ENCODE measurements around the gene TMEM256. TPM values are rescaled to one million over a fixed set of nuclear protein-coding genes. Genes with fewer than 3 reads are reported as not detected.

TMEM256 gene
- total RNA-seq, 1 donor from 2014 or later = 78.3 TPM

- no peaks in the 10 kb centered on the region for H3K36me3 Mint-ChIP-seq
- no peaks in the 10 kb centered on the region for H3K9me3 Mint-ChIP-seq
- H3K27ac Mint-ChIP-seq = peak overlapping the region; percentile 71
- peak; percentile 79 for TF ChIP-seq CTCF (IDR thresholded peaks at IDR 0.05; ENCODE audit: unreplicated experiment)
- H3K27me3 Mint-ChIP-seq (ENCODE audit: low read depth) = no peaks in the 10 kb centered on the region
- H3K4me3 Mint-ChIP-seq = no peak overlapping the region
- peaks cover 36% of the 10 kb centered on the region for H3K4me1 Mint-ChIP-seq
- DNase-seq (ENCODE audit: low spot score in 2 of 2, unreplicated experiment in 2 of 2) = peak; percentile 70 to 82
Measured at GRCh38 chr17:7356072-7356549, 47.8 kb downstream of the TMEM256 start.

- Mint-ChIP-seq H3K27me3 (ENCODE audit: low read depth) (no peaks in the 10 kb centered on the region), H3K4me3 (no peak overlapping the region), H3K9me3 (no peaks in the 10 kb centered on the region), H3K4me1 (peaks cover 36% of the 10 kb centered on the region), H3K27ac (no peak overlapping the region), H3K36me3 (no peaks in the 10 kb centered on the region)
- DNase-seq (ENCODE audit: low spot score in 2 of 2, unreplicated experiment in 2 of 2) = no peak
- TF ChIP-seq CTCF (IDR thresholded peaks at IDR 0.05; ENCODE audit: unreplicated experiment) = no peak
Measured at GRCh38 chr17:7355573-7355972, 48.3 kb downstream of the TMEM256 start.

- no peak for TF ChIP-seq CTCF (IDR thresholded peaks at IDR 0.05; ENCODE audit: unreplicated experiment)
- Mint-ChIP-seq H3K4me1 (peaks cover 36% of the 10 kb centered on the region), H3K27me3 (ENCODE audit: low read depth) (no peaks in the 10 kb centered on the region), H3K36me3 (no peaks in the 10 kb centered on the region), H3K27ac (peak within 1 kb of the TSS; percentile 93), H3K9me3 (no peaks in the 10 kb centered on the region), H3K4me3 (peak within 1 kb of the TSS; percentile 30)
- no peak for DNase-seq (ENCODE audit: low spot score in 2 of 2, unreplicated experiment in 2 of 2)
Measured at GRCh38 chr17:7355053-7355452, 48.8 kb downstream of the TMEM256 start, which contains the start of gene TMEM95. TMEM95 (plus strand) TSS chr17:7355156; CDS start chr17:7355205, 49 bp downstream.

GRCh38 chr17:7354262-7354843, 49.5 kb downstream of the TMEM256 start:
- H3K4me3 Mint-ChIP-seq = peak overlapping the region; percentile 30

More at GRCh38 chr17:7354262-7354843, 49.5 kb downstream of the TMEM256 start:
- H3K36me3 Mint-ChIP-seq = no peaks in the 10 kb centered on the region
- no peak for TF ChIP-seq CTCF (IDR thresholded peaks at IDR 0.05; ENCODE audit: unreplicated experiment)
- no peaks in the 10 kb centered on the region for H3K9me3 Mint-ChIP-seq
- DNase-seq (ENCODE audit: low spot score in 2 of 2, unreplicated experiment in 2 of 2) = no peak
- H3K27me3 Mint-ChIP-seq (ENCODE audit: low read depth) = no peaks in the 10 kb centered on the region
- H3K27ac Mint-ChIP-seq = peak overlapping the region; percentile 93
- peaks cover 43% of the 10 kb centered on the region for H3K4me1 Mint-ChIP-seq

Other genes with a start within 250 kb of the TMEM256 start
- gene ASGR1, start 224.7 kb downstream of the TMEM256 start, total RNA-seq = 15.9 to 19.7 TPM (median 16.5 TPM) in 3 replicates
- 59.9 to 62.4 TPM (median 60.2 TPM) in 3 replicates for gene DLG4, start 184.3 kb downstream of the TMEM256 start, total RNA-seq
- gene ACADVL, start 184.2 kb downstream of the TMEM256 start, total RNA-seq = 385 to 424 TPM (median 410 TPM) in 3 replicates
- gene DVL2, start 169.6 kb downstream of the TMEM256 start, total RNA-seq = 87.3 to 96.1 TPM (median 94.0 TPM) in 3 replicates
- 55.4 to 57.1 TPM (median 55.6 TPM) in 3 replicates for gene PHF23, start 164.6 kb downstream of the TMEM256 start, total RNA-seq
- gene GABARAP, start 161.6 kb downstream of the TMEM256 start, total RNA-seq = 424 to 451 TPM (median 429 TPM) in 3 replicates
- gene CTDNEP1, start 152.4 kb downstream of the TMEM256 start, total RNA-seq = 122 to 132 TPM (median 130 TPM) in 3 replicates
- 37.9 to 42.8 TPM (median 42.1 TPM) in 3 replicates for gene ELP5, start 151.9 kb downstream of the TMEM256 start, total RNA-seq
- gene CLDN7, start 141.6 kb downstream of the TMEM256 start, total RNA-seq = 79.2 to 86.1 TPM (median 79.9 TPM) in 3 replicates
- 1.6 to 1.8 TPM (median 1.6 TPM) in 3 replicates for gene SLC2A4, start 122.4 kb downstream of the TMEM256 start, total RNA-seq
- 1.9 to 3.3 TPM (median 2.2 TPM) in 3 replicates for gene YBX2, start 109.5 kb downstream of the TMEM256 start, total RNA-seq
- 265 to 278 TPM (median 273 TPM) in 3 replicates for gene EIF5A, start 96.5 kb downstream of the TMEM256 start, total RNA-seq
- gene GPS2, start 88.7 kb downstream of the TMEM256 start, total RNA-seq = 42.1 to 52.4 TPM (median 46.2 TPM) in 3 replicates
- 52.8 to 56.7 TPM (median 55.1 TPM) in 3 replicates for gene NEURL4, start 74.8 kb downstream of the TMEM256 start, total RNA-seq
- 8.9 to 10.9 TPM (median 9.1 TPM) in 3 replicates for gene ACAP1, start 67.6 kb downstream of the TMEM256 start, total RNA-seq
- gene KCTD11, start 51.9 kb downstream of the TMEM256 start, total RNA-seq = 17.3 to 18.8 TPM (median 17.7 TPM) in 3 replicates
- gene TMEM95, start 48.9 kb downstream of the TMEM256 start, total RNA-seq = 0.18 to 0.42 TPM in 2 of 3 replicates, not detected in the other
- 8.2 to 9.9 TPM (median 9.0 TPM) in 3 replicates for gene TNK1, start 23.0 kb downstream of the TMEM256 start, total RNA-seq
- gene PLSCR3, start 9.6 kb downstream of the TMEM256 start, total RNA-seq = 67.4 to 69.3 TPM (median 68.4 TPM) in 3 replicates
- gene NLGN2, start 3.7 kb upstream of the TMEM256 start, total RNA-seq = 88.0 to 97.5 TPM (median 90.8 TPM) in 3 replicates
- 0.38 TPM in 1 of 3 replicates, not detected in the others for gene SPEM1, start 16.2 kb upstream of the TMEM256 start, total RNA-seq
- not detected in 3 replicates for gene SPEM2, start 21.5 kb upstream of the TMEM256 start, total RNA-seq
- not detected in 3 replicates for gene SPEM3, start 24.8 kb upstream of the TMEM256 start, total RNA-seq
- 9.7 to 10.2 TPM (median 10.2 TPM) in 3 replicates for gene TMEM102, start 31.3 kb upstream of the TMEM256 start, total RNA-seq
- gene FGF11, start 35.4 kb upstream of the TMEM256 start, total RNA-seq = 24.8 to 26.8 TPM (median 26.5 TPM) in 3 replicates
- gene CHRNB1, start 41.0 kb upstream of the TMEM256 start, total RNA-seq = 15.9 to 17.7 TPM (median 16.0 TPM) in 3 replicates
- 36.4 to 40.1 TPM (median 39.7 TPM) in 3 replicates for gene ZBTB4, start 75.5 kb upstream of the TMEM256 start, total RNA-seq
- gene SLC35G6, start 77.3 kb upstream of the TMEM256 start, total RNA-seq = not detected in 3 replicates
- gene POLR2A, start 80.3 kb upstream of the TMEM256 start, total RNA-seq = 195 to 208 TPM (median 204 TPM) in 3 replicates
- 6.6 to 7.7 TPM (median 7.6 TPM) in 3 replicates for gene TNFSF12, start 145.0 kb upstream of the TMEM256 start, total RNA-seq
- gene TNFSF13, start 154.7 kb upstream of the TMEM256 start, total RNA-seq = 4.3 to 6.1 TPM (median 5.2 TPM) in 3 replicates
- gene SENP3, start 157.8 kb upstream of the TMEM256 start, total RNA-seq = 50.3 to 55.9 TPM (median 51.5 TPM) in 3 replicates
- 0.44 to 0.86 TPM (median 0.78 TPM) in 3 replicates for gene CD68, start 175.5 kb upstream of the TMEM256 start, total RNA-seq
- gene MPDU1, start 179.8 kb upstream of the TMEM256 start, total RNA-seq = 44.8 to 45.5 TPM (median 45.5 TPM) in 3 replicates
- 2.0 to 2.3 TPM (median 2.1 TPM) in 3 replicates for gene SOX15, start 186.0 kb upstream of the TMEM256 start, total RNA-seq
- gene FXR2, start 210.8 kb upstream of the TMEM256 start, total RNA-seq = 43.2 to 44.5 TPM (median 43.4 TPM) in 3 replicates
- gene SAT2, start 223.7 kb upstream of the TMEM256 start, total RNA-seq = 80.6 to 95.0 TPM (median 87.7 TPM) in 3 replicates
- gene SHBG, start 226.0 kb upstream of the TMEM256 start, total RNA-seq = 0.60 to 0.84 TPM (median 0.82 TPM) in 3 replicates
- 9.6 to 10.5 TPM (median 10.2 TPM) in 3 replicates for gene ATP1B2, start 246.8 kb upstream of the TMEM256 start, total RNA-seq